GM19043 (cell line): ENCODE data around the gene KLF1.
"Not testable (repeated sequence)": the region's sequence is repeated elsewhere in the genome, so short reads cannot be mapped to it uniquely, and the experiment has no call there.

Source experiments
- ATAC-seq: cut with Tn5 transposase; IDR thresholded peaks from one replicate; pipeline ENCODE4 v1.9.1; 2021; ENCODE audit warnings: low read depth; ENCODE audit not compliant: unreplicated experiment

The KLF1 gene

DNA sequence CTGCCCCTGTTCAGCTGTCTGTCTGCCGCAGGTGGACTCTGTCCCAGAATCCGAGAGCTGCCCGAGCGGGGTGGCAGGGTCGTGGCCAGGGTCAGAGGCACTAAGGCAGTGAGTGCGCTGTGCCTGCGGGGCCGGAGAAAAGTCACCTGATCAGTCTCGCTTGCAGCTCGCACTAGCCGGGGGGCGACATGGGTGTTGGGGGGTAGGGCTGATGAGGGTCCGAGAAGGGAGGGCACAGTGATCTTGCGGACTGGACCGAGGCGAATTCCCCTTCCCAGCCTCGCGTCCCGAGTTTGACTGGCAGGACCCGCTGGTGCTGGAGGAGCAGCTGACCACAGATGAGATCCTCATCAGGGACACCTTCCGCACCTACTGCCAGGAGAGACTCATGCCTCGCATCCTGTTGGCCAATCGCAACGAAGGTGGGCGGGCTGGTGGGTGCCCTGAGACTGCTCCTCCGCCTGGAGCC is 4.6 kb upstream of the KLF1 start:
- ATAC-seq, result no peak

DNA sequence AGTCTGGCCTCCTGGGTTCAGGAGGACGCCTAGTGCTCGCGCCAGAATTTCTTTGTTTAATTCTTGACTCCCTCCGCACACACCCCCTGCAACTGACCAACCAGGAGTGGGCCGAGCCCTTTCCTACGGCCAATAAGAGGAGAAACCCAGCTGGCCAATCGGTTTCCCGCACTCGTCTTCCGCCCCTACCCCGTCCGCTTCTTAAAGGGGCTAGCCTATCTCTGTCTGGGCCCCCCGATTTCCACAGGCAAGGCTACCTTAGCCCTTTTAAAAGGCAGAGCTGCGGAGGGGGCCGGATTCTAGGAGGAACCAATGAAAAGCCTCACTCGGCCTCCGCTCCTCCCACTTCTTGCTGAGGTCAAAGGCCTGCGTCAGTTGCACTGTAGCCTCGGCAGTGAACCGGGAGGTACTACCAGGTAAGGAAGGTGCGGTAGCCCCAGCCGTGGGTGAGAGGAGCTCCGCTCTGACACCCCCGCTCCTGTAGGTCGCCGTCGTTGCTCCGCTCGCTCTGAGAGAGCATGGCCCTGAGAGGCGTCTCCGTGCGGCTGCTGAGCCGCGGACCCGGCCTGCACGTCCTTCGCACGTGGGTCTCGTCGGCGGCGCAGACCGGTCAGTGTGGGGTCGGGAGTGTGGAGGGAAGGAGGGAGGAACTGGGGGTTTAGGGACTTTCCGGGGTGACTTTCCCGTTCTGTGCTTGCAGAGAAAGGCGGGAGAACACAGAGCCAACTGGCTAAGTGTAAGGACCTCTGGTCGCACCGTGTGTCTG is 4.0 kb upstream of the KLF1 start, which contains the start of gene GCDH:
TSS of gene GCDH (plus strand) at position 374 of the 766 bp plus-strand sequence. CDS start at position 519, 145 bp downstream.
- ATAC-seq, result peak; percentile 94

DNA sequence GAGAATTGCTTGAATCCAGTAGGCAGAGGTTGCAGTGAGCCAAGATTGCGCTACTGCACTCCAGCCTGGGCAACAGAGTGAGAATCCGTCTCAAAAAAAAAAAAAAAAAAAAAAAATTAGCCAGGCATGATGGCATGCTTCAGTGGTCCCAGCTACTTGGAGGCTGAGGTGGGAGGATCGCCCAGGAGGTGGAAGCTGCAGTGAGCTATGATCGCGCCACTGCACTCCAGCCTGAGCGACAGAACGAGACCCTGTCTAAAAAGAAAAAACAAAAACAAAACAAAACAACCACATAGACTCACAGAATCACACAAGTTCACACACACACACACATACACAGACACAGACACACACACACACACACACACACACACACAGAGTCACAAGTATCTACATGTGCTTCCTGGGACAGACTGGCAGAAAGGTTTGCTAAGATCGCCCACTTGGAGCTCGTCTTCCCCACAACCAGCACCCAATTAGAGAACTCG is 3.3 kb upstream of the KLF1 start:
- ATAC-seq, result not testable (repeated sequence)

DNA sequence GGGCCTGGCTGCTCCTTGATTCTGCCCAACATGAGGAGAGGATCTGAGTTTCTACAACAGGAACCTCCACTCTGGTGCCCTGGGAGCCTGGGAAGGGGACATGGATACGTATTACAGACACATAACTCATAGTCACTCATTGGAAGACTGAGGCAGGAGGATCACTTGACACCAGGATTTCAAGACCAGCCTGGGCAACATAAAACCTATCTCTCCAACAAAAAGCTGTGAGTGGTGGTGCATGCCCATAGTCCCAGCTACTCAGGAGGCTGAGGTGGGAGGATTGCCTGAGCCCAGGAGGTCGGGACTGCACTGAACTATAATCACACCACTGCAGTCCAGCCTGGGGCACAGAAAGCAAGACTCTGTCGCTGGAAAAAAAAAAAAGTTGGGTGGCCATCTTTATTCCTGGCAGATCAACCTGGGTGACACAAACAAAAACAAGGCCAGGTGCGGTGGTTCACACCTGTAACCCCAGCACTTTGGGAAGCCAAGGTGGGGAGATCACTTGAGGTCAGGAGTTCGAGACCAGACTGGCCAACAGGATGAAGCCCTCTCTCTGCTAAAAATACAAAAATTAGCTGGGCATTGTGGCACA is 1.1 kb upstream of the KLF1 start:
- no peak for ATAC-seq

DNA sequence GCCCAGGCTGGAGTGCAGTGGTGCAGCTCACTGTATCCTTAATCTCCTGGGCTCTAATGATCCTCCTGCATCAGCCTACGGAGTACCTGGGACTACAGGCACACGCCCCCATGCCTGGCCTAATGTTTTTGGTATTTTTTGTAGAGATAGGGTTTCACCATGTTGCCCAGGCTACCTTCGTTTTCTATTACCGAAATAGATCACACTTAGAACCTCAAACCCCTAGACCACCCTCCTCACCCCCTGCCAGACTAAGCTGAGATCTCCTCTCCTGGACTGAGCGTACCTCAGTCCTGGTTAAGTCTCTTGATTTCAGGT is 391 bp downstream of the KLF1 start:
- no peak for ATAC-seq

DNA sequence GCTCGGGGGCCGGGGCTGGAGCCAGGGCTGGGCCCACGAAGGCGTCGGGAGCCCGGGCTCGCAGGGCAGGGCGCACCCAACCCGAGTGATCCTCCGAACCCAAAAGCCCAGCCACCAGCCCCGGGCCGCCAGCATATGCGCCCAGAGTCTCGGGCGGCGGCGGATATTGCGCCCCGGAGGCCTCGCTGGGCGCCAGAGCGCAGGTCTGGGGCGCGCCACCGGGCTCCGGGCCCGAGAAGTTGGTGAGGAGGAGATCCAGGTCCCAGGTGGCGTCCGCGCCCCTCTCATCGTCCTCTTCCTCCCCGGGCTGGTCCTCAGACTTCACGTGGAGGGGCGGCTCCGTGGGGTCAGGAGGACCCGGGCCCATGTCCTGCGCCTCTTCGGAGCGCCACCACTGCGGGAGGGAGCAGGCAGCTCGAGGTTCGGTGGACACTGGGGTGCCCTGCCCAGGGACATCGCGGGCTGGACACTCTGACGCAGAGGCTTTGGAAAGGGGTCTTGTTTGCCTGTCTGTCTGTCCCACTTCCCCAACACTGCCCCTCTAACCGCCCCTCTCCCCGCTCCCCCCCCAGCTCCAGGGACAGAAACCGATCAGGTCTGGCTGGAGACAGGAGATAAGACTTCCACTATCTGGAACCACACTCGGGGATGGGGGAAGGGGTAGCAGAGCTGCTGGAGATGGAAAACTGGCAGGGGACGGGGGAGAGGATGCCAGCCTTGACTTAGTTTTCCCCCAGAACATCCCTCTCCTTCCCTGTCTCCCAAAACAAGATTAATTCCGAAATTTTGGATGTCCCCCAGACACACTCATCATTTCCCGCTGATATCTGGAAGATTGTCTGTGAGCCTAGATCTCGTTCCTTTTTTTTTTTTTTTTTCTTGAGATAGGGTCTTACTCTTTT is 1.0 kb downstream of the KLF1 start:
- no peak for ATAC-seq

DNA sequence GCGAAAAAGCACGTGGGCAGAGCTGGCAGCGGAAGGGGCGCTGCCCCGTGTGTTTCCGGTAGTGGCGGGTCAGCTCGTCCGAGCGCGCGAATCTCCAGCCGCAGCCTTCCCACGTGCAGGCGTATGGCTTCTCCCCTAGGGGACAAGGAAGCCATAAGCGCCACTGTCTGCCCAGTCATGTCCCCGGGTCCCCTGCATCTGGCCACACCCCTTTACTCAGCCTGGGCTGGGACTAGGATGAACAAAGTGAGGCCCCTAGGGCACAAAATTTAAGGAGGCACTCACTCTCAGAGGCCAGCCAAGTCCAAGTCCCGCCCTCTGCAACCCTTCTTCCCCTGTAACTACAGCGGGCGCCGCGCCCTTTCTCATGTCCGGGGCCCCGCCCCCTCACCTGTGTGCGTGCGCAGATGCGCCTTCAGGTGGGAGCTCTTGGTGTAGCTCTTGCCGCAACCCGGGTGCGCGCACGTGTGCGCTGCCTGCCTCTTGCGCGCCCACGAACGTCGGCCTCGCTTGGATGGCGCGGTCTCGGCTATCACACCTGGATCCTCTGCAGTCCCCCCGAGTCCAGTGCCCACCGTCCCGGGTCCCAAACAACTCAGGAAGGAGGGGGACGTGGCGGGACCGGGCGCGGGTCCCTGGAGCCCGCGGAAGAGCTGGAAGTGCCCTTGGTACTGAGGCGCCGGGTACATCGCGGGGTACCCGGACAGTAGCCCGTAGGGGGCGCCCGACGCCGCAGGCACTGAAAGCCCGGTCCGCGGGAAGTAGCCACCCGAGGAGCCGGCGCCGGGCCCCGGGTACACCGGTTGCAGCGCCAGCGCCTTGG is 1.9 kb downstream of the KLF1 start:
- no peak for ATAC-seq

DNA sequence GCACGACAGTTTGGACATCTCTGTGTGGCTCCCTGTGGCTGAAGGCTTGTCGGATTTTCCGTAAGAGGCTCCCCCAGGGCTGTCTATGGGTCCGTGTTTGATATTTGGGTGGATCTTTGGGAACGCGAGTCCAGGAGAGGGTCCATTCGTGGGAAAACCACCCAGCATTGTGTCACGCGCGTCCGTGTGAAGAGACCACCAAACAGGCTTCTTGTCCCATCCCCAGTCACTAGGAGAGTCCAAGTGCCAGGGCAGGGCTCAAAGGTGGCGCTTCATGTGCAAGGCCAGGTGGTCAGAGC is 2.4 kb downstream of the KLF1 start:
- ATAC-seq, result no peak

DNA sequence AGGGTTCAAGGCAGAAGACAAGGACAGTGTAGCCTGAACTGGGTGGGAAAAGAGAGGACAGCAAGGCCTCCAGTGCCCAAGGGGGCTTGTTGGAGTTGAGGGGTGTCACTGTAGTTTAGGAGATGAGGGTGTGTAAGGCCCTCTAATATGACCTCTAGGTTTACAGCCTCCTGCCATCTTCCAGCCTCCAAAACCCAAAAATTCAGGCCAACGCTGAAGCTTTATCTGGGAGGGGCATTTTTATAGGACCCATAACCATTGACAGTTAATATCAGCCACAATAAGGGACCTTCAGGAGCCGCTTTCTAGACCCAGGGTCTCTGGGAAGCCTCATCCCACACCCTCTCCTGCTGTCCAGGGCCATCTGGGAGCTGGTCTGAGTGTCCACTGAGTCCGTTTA is 2.8 kb downstream of the KLF1 start:
- ATAC-seq, result no peak

DNA sequence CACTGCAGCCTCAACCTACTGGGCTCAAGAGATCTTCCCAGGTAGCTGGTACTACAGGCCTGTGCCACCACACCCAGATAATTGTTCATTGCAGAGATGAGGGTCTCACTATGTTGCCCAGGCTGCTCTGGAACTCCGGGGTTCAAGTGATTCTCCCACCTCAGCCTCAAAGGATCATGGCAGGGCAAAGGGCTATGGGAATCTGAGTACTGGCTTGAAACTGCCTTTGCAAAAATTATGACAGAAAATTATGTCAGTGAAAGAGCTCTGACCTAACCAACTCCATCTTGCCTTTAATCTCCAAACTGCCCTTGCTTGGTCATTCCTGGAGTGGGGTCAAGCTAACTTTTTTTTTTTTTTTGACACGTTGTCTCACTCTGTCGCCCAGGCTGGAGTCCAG is 4.4 kb downstream of the KLF1 start:
- ATAC-seq, result no peak

DNA sequence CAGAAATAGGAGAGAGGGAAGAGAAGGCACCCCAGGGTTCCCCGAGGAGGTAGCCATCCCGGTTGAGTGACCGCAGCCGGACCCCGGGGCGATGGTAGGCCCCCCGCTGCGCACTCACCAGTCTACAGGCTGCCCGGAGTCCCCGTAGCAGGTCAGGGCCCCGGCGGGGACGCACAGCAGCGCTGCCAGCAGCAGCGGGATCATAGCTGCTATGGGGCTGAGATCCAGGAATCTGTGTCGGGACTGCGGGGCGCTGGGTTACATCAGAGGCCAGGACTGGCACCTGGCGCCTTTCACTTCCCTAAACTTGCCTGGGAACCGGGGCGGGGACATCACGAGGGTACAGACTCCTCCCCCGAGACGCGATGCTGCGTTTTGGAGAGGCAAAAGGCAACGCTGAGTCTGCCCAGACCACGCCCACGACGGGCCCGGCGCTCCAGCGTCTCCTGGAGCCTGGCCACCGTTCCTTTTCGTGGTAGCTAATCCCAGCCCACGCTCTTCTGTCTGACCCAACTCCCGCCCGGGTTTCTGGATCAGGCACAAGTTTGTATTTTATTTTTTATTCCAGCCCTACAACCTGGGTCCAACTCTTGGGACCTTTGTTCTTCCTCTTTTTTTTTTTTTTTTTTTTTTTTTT is 5.7 kb downstream of the KLF1 start, which contains the start of gene DNASE2:
TSS of gene DNASE2 (minus strand) at position 278 of the 637 bp plus-strand sequence. CDS start at position 204, 74 bp downstream.
- ATAC-seq, result peak; percentile 78

DNA sequence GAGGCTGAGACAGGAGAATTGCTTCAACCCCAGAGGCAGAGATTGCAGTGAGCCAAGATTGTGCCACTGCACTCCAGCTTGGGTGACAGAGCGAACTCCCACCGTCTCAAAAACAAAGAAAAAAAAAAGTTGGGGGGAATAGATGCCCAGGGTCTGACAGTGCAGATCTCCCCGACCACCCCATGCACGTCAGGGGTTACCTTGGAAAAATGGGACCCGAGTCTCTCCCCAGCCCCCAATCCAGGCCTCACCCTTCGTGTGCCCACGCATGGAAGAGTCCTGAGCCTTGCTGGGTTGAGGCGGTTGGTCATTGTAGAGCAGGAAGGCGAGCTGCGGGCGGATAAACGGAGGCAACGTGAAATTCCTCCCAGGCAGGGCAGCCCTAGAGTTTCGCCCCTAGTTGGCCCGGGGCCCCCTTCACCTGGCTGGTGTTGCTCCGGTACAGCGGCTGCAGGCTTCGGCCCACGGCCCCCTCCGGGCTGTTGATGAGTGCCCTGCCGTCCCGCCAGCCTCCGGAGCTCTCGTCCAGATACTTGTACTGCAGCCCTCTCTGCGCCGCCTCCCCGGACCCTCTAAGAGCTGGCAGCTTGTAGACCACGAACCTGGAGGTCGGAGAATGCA is 6.3 kb downstream of the KLF1 start:
- ATAC-seq, result peak; percentile 8

DNA sequence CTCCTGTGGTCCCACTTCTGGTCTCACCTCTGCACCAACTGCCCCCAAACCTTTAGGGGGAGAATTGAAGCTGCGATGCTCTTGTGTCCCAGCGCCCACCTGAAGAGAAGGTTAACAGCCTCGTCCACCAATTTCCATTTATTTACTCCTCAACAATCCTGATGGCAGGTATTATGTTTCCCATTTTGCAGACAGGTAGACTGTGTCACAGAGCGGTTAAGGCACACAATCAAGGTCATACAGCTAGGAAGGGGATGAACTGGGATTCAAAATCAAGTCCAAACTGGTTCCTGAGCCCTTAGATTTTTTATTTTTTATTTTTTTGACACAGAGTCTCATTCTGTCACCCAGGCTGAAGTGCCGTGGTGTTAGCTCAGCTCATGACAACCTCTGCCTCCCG is 11.9 kb downstream of the KLF1 start:
- no peak for ATAC-seq

DNA sequence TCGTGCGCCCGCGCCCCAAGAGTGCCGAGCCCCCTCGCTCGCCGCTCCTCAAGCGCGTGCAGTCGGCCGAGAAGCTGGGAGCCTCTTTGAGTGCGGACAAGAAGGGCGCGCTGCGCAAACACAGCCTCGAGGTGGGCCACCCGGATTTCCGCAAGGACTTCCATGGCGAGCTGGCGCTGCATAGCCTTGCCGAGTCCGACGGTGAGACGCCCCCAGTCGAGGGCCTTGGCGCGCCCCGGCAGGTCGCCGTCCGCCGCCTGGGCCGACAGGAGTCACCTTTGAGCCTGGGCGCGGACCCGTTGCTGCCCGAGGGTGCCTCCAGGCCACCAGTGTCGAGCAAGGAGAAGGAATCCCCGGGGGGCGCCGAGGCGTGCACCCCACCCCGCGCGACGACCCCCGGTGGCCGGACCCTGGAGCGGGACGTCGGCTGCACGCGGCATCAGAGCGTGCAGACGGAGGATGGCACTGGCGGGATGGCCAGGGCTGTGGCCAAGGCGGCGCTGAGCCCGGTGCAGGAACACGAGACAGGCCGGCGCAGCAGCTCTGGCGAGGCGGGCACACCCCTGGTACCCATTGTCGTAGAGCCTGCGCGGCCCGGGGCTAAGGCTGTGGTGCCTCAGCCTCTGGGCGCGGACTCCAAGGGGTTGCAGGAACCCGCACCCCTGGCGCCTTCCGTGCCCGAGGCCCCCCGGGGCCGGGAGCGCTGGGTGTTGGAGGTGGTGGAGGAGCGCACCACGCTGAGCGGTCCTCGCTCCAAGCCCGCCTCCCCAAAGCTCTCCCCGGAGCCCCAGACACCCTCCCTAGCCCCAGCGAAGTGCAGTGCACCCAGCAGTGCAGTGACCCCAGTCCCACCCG is 12.9 kb downstream of the KLF1 start:
- no peak for ATAC-seq

DNA sequence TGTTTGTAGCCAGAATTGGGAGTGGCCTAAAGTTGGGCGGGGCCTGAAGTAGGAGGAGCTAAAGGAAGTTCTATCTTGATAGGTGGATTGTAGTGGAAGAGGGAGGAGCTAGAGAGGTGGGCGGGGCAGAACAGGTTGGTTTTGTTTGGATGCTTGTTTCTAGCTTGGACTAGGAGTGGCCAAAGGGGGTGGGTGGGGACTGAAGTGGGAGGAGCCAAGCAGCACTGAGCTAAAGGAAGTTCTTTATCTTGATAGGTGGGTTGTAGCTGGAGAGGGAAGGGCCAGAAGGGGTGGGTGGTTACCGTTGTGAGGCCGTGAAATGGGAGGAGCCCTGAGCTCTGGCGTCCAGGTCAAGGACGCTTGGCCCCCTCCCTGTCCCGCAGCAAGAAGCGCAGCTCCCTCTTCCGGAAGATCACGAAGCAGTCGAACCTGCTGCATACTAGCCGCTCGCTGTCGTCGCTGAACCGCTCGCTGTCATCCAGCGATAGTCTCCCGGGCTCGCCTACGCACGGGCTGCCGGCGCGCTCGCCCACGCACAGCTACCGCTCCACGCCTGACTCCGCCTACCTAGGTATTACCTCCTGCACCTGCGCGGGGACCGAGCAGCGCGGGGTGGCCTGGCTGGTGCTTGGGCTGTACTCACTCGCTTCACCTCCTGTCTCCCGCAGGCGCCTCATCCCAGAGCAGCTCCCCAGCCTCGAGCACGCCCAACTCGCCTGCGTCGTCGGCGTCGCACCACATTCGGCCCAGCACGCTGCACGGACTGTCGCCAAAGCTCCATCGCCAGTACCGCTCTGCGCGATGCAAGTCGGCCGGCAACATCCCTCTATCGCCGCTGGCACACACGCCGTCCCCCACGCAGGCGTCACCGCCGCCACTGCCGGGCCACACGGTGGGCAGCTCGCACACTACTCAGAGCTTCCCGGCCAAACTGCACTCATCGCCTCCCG is 13.8 kb downstream of the KLF1 start:
- no peak for ATAC-seq

DNA sequence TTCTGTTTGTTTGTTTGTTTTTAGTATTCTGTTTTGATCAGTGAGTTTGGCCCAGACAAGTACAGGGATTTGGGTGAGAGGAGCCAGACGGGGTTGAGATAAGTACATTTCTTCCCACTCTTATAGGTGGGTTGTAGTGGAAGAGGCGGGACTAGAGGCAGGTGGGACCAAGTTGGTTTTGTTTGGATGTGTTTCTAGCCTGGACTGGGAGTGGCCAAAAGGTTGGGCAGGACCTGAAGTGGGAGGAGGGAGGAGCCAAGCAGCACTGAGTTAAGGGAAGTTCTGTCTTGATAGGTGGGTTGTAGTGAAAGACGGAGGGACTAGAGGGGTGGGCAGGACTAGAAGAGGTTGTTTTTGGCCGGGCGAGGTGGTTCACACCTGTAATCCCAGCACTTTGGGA is 14.7 kb downstream of the KLF1 start:
- no peak for ATAC-seq

DNA sequence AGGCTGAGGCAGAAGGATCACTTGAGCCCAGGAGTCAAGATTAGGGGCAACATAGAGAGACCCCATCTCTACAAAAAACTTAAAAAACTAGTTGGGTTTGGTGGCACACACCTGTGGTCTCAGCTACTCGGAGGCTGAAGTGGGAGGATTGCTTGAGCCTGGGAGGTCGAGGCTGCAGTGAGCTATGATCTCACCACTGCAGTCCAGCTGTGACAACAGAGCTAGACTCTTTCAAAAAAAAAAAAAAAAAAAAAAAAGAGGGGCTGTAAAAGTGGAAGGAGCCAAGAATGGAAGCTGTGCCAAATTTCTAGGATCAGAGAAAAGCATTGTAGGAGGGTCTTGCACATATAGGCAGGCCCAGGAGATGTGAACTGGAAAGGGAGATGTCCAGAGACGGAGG is 15.3 kb downstream of the KLF1 start:
- ATAC-seq, result no peak
